MCF 10A (cell line): Measurements from ENCODE around the gene SLC9B2. TPM values are rescaled to one million over a fixed set of nuclear protein-coding genes. Genes with fewer than 3 reads are reported as not detected.

ENCODE experiments used
- BruUV-seq: library from RNA; stranded (reverse); fragments of 400-500 nt; replicated peaks from 2 replicates; lab custom pipeline; 2021; lab: Mats Ljungman, UMichigan
- CTCF ChIA-PET: fragments of 300-600 bp; sonication (Branson Sonifier 250); formaldehyde crosslinking; extraction: SDS; loops from one replicate; lab custom pipeline; 2021; ENCODE audit warnings: antibody characterized with exemption, inconsistent platforms; lab: Yijun Ruan, JAX
- POLR2A ChIA-PET: fragments of 300-600, 350-650 bp; sonication (Branson Sonifier 250); formaldehyde crosslinking; extraction: SDS; loops from one replicate; lab custom pipeline; 2020; ENCODE audit warnings: antibody characterized with exemption, inconsistent platforms; lab: Yijun Ruan, JAX
- DNase-seq: peaks from one replicate; pipeline ENCODE4 v3.0.0-alpha.2; 2018; ENCODE audit not compliant: unreplicated experiment
- H3K27ac Mint-ChIP-seq: one replicate; pipeline ENCODE4 v1.8.0; 2022; ENCODE audit warnings: mild to moderate bottlenecking, low read depth, mixed read lengths; ENCODE audit not compliant: unreplicated experiment
- H3K27me3 Mint-ChIP-seq: one replicate; pipeline ENCODE4 v1.8.0; 2022; ENCODE audit warnings: mixed read lengths; ENCODE audit not compliant: insufficient read depth, unreplicated experiment
- H3K36me3 Mint-ChIP-seq: one replicate; pipeline ENCODE4 v1.8.0; 2022; ENCODE audit warnings: mild to moderate bottlenecking, moderate library complexity, mixed read lengths; ENCODE audit not compliant: insufficient read depth, unreplicated experiment
- H3K4me1 Mint-ChIP-seq: one replicate; pipeline ENCODE4 v1.8.0; 2022; ENCODE audit warnings: mixed read lengths; ENCODE audit not compliant: insufficient read depth, unreplicated experiment
- H3K4me3 Mint-ChIP-seq: one replicate; pipeline ENCODE4 v1.8.0; 2022; ENCODE audit warnings: mild to moderate bottlenecking, moderate library complexity, mixed read lengths; ENCODE audit not compliant: unreplicated experiment
- H3K9me3 Mint-ChIP-seq: one replicate; pipeline ENCODE4 v1.8.0; 2022; ENCODE audit warnings: mixed read lengths; ENCODE audit not compliant: unreplicated experiment
- intact Hi-C: fragments of 100-400 bp; cut with micrococcal nuclease; formaldehyde crosslinking; loops from 2 replicates; pipeline ENCODE4 v1.14.1; 2022
- total RNA-seq: library from RNA; stranded (reverse); gene quantifications from 2 replicates; pipeline ENCODE4 v1.2.3, GENCODE V29; 2022
- TF ChIP-seq, protein P1 (sequence below): fragments of 200-600 bp; IDR thresholded peaks from one replicate; pipeline ENCODE4 v1.8.0; 2022; ENCODE audit warnings: antibody characterized with exemption, mild to moderate bottlenecking; ENCODE audit not compliant: unreplicated experiment

The SLC9B2 gene
- total RNA-seq, 1 experiment from 2014 or later = 28.7 TPM

- no peaks in the 10 kb centered on the region for H3K27me3 Mint-ChIP-seq
- BruUV-seq = no TSS peak
- no peak for DNase-seq
- no peak overlapping the region for H3K4me3 Mint-ChIP-seq
- TF ChIP-seq, protein P1, sequence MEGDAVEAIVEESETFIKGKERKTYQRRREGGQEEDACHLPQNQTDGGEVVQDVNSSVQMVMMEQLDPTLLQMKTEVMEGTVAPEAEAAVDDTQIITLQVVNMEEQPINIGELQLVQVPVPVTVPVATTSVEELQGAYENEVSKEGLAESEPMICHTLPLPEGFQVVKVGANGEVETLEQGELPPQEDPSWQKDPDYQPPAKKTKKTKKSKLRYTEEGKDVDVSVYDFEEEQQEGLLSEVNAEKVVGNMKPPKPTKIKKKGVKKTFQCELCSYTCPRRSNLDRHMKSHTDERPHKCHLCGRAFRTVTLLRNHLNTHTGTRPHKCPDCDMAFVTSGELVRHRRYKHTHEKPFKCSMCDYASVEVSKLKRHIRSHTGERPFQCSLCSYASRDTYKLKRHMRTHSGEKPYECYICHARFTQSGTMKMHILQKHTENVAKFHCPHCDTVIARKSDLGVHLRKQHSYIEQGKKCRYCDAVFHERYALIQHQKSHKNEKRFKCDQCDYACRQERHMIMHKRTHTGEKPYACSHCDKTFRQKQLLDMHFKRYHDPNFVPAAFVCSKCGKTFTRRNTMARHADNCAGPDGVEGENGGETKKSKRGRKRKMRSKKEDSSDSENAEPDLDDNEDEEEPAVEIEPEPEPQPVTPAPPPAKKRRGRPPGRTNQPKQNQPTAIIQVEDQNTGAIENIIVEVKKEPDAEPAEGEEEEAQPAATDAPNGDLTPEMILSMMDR = no peak
- no peak overlapping the region for H3K27ac Mint-ChIP-seq
- peaks cover 27% of the 10 kb centered on the region for H3K36me3 Mint-ChIP-seq
- no peaks in the 10 kb centered on the region for H3K4me1 Mint-ChIP-seq
- ChIA-PET CTCF (interaction anchor here (0.6 to 1.7 kb wide), 6 partner anchors 14 to 1137 kb away, joined by 3 to 5 read pairs (median 4); no protein-coding TSS in a partner anchor), POLR2A (interaction anchor here (0.6 to 0.9 kb wide), 2 partner anchors 47 to 224 kb away, joined by 3 read pairs; no protein-coding TSS in a partner anchor)
- intact Hi-C loops = no loop called here
- no peaks in the 10 kb centered on the region for H3K9me3 Mint-ChIP-seq
Observed at GRCh38 chr4:103052145-103052544, 24.4 kb downstream of the SLC9B2 start.

- ChIA-PET CTCF (interaction anchor here (0.7 kb wide), 1 partner anchor 37 kb away, joined by 4 read pairs; no protein-coding TSS in a partner anchor), POLR2A (interaction anchor here (0.6 kb wide), 1 partner anchor 385 kb away, joined by 3 read pairs; no protein-coding TSS in a partner anchor)
- no peaks in the 10 kb centered on the region for H3K27me3 Mint-ChIP-seq
- H3K9me3 Mint-ChIP-seq = no peaks in the 10 kb centered on the region
- no peak overlapping the region for H3K4me3 Mint-ChIP-seq
- no peak for DNase-seq
- no TSS peak for BruUV-seq
- H3K4me1 Mint-ChIP-seq = no peaks in the 10 kb centered on the region
- TF ChIP-seq, protein P1 = no peak
- H3K27ac Mint-ChIP-seq = no peak overlapping the region
- peaks cover 26% of the 10 kb centered on the region for H3K36me3 Mint-ChIP-seq
- intact Hi-C loops = no loop called here
Observed at GRCh38 chr4:103050736-103051436, 25.7 kb downstream of the SLC9B2 start.

GRCh38 chr4:103046416-103047290 is 29.9 kb downstream of the SLC9B2 start:
- peak; percentile 58 for DNase-seq
- no peak overlapping the region for H3K4me3 Mint-ChIP-seq
- no peaks in the 10 kb centered on the region for H3K9me3 Mint-ChIP-seq
- TF ChIP-seq, protein P1 = peak; percentile 37
- no TSS peak for BruUV-seq
- ChIA-PET CTCF (interaction anchor here (0.5 to 1.8 kb wide), 14 partner anchors 12 to 555 kb away, joined by 3 to 13 read pairs (median 3); no protein-coding TSS in a partner anchor), POLR2A (interaction anchor here (0.6 to 1.3 kb wide), 2 partner anchors 10 to 17 kb away, joined by 3 to 5 read pairs; no protein-coding TSS in a partner anchor)
- H3K27me3 Mint-ChIP-seq = no peaks in the 10 kb centered on the region
- peaks cover 25% of the 10 kb centered on the region for H3K36me3 Mint-ChIP-seq
- no peak overlapping the region for H3K27ac Mint-ChIP-seq
- H3K4me1 Mint-ChIP-seq = no peaks in the 10 kb centered on the region
- intact Hi-C loops = loop anchor here (1.0 kb wide), 1 partner anchor 45 kb away; no protein-coding TSS in a partner anchor
